Right atrium auricular region (tissue), 2 donors: Measurements from ENCODE around the gene KRTAP19-5. TPM values are rescaled to one million over a fixed set of nuclear protein-coding genes. Genes with fewer than 3 reads are reported as not detected.
A peak's percentile ranks its signal among the peaks of the same experiment; 100 is the strongest.

Source experiments
- DNase-seq: peaks from one replicate; pipeline ENCODE4 v3.0.0-alpha.2; 2019; ENCODE audit warnings: low spot score
- H3K27ac ChIP-seq, 2 donors: fragments of 200-600 bp; sonication (generic); 1 replicate in 1 of 2; 2 replicates in 1 of 2; pipeline ENCODE4 v1.5.1; 2016 to 2019
- H3K27me3 ChIP-seq, 2 donors: fragments of 200-600 bp; sonication (generic); one replicate each; pipeline versions ENCODE4 v1.5.1 to v1.6.0; 2017 to 2019
- H3K36me3 ChIP-seq: fragments of 200-600 bp; sonication (generic); one replicate; pipeline ENCODE4 v1.5.1; 2016
- H3K4me1 ChIP-seq, 2 donors: fragments of 200-600 bp; sonication (generic); one replicate each; pipeline versions ENCODE4 v1.5.1 to v1.6.0; 2017 to 2019
- H3K4me3 ChIP-seq, 2 donors: fragments of 200-600 bp; sonication (generic); 1 replicate in 1 of 2; 2 replicates in 1 of 2; pipeline ENCODE4 v1.5.1; 2017 to 2019; ENCODE audit warnings: mild to moderate bottlenecking in 1 of 2, moderate library complexity in 1 of 2
- H3K9me3 ChIP-seq, 2 donors: fragments of 200-600 bp; sonication (generic); one replicate each; pipeline ENCODE4 v1.5.1; 2019
- CTCF ChIP-seq, 2 donors: fragments of 200-600 bp; sonication (generic); IDR thresholded peaks; one replicate each; pipeline ENCODE4 v1.5.1; 2019; ENCODE audit warnings: antibody characterized with exemption in 2 of 2
- total RNA-seq, 2 donors: library from RNA; depleted of rRNA; stranded (reverse); fragments of >200 nt; gene quantifications; one replicate each; pipeline ENCODE4 v1.1.0, GENCODE V29; 2016

KRTAP19-5 gene
- total RNA-seq, 2 donors from 2014 or later: not detected

DNA sequence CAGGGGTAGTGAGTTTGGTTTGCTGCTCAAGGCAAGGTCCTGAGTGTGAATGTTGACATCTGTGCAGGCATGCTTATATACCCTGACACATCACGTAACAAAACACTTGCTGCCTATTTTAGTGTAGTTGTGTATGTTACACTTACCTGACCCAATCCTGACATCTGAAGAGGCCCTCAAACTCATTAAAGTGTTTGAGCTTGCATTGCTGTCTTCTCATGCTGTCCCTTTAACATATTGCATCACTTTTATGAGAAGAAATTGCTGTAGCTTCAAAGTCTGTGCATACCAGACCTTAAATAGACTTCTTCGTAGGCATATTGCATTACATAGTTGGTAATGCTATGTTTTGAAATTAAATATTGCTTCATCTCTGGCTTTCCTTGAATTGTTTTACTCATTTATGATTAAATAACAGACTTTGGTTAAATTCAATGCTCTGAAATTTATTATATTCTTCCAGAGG is 9.9 kb downstream of the KRTAP19-5 start, which contains the start of gene KRTAP19-3:
Gene KRTAP19-3, minus strand, starts transcription at position 51 of the 466 bp plus-strand sequence. CDS start 56 bp downstream, outside the sequence.
- H3K4me3 ChIP-seq: no peak within 1 kb of the TSS
- TF ChIP-seq CTCF (IDR thresholded peaks at IDR 0.05): no peak
- no peak for DNase-seq

GRCh38 chr21:30487336-30487735 is 14.6 kb downstream of the KRTAP19-5 start, which contains the start of gene KRTAP19-2:
KRTAP19-2 (minus strand) TSS chr21:30487436; CDS start chr21:30487348, 88 bp downstream.
- no peak for TF ChIP-seq CTCF (IDR thresholded peaks at IDR 0.05)
- no peaks in the 10 kb centered on the region for H3K36me3 ChIP-seq
- no peaks in the 10 kb centered on the region for H3K9me3 ChIP-seq
- DNase-seq: no peak
- H3K4me3 ChIP-seq: no peak within 1 kb of the TSS
- peaks cover 0 to 2% of the 10 kb centered on the region in 2 donors for H3K4me1 ChIP-seq
- H3K27me3 ChIP-seq: no peaks in the 10 kb centered on the region
- no peak within 1 kb of the TSS for H3K27ac ChIP-seq

More for the DNA sequence above, 9.9 kb downstream of the KRTAP19-5 start, which contains the start of gene KRTAP19-3:
- Histone ChIP-seq H3K9me3 (no peaks in the 10 kb centered on the region), H3K27me3 (no peaks in the 10 kb centered on the region), H3K36me3 (no peaks in the 10 kb centered on the region), H3K4me1 (no peaks in the 10 kb centered on the region), H3K27ac (no peak within 1 kb of the TSS)

DNA sequence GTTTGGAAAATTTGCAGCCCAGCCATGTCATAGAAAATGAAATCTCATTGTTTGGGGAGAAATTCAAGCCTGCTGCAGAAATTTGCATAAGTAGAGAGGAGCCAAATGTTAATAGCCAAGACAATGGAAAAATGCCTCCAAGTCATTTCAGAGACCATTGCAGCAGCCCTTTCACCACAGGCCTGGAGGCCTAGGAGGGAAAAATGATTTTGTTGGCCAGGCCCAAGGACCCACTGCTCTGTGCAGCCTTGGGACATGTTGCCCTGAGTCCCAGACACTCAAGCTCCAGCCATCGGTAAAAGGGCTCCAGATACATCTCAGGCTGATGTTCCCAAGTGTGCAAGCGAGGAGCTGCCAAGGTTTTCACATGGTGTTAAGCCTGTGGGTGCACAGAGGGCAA is 15.8 kb downstream of the KRTAP19-5 start:
- TF ChIP-seq CTCF (IDR thresholded peaks at IDR 0.05): no peak
- peaks cover 0 to 3% of the 10 kb centered on the region in 2 donors for H3K4me1 ChIP-seq
- no peak overlapping the region for H3K4me3 ChIP-seq
- H3K27me3 ChIP-seq: no peaks in the 10 kb centered on the region
- no peaks in the 10 kb centered on the region for H3K9me3 ChIP-seq
- H3K27ac ChIP-seq: no peak overlapping the region
- H3K36me3 ChIP-seq: no peaks in the 10 kb centered on the region
- no peak for DNase-seq

GRCh38 chr21:30482130-30482529 is 19.8 kb downstream of the KRTAP19-5 start:
- H3K4me3 ChIP-seq: no peak overlapping the region
- peaks cover 0 to 3% of the 10 kb centered on the region in 2 donors for H3K4me1 ChIP-seq
- no peak overlapping the region for H3K27ac ChIP-seq
- no peak for DNase-seq
- no peaks in the 10 kb centered on the region for H3K36me3 ChIP-seq
- H3K27me3 ChIP-seq: no peaks in the 10 kb centered on the region
- TF ChIP-seq CTCF (IDR thresholded peaks at IDR 0.05): no peak
- no peaks in the 10 kb centered on the region for H3K9me3 ChIP-seq

GRCh38 chr21:30480145-30480544 is 21.8 kb downstream of the KRTAP19-5 start, which contains the start of gene KRTAP19-1:
KRTAP19-1 (minus strand) TSS chr21:30480367; CDS start chr21:30480317, 50 bp downstream.
- DNase-seq: no peak
- peaks cover 0 to 3% of the 10 kb centered on the region in 2 donors for H3K4me1 ChIP-seq
- TF ChIP-seq CTCF (IDR thresholded peaks at IDR 0.05): no peak
- H3K36me3 ChIP-seq: no peaks in the 10 kb centered on the region
- H3K27me3 ChIP-seq: no peaks in the 10 kb centered on the region
- no peaks in the 10 kb centered on the region for H3K9me3 ChIP-seq
- no peak within 1 kb of the TSS for H3K4me3 ChIP-seq
- H3K27ac ChIP-seq: peak within 1 kb of the TSS in 1 of 2 donors; percentile 0

- Histone ChIP-seq H3K36me3 (no peaks in the 10 kb centered on the region), H3K9me3 (no peaks in the 10 kb centered on the region), H3K27me3 (no peaks in the 10 kb centered on the region), H3K4me1 (peaks cover 0 to 3% of the 10 kb centered on the region in 2 donors), H3K4me3 (no peak overlapping the region), H3K27ac (no peak overlapping the region)
- DNase-seq: no peak
- no peak for TF ChIP-seq CTCF (IDR thresholded peaks at IDR 0.05)
These were observed 22.7 kb downstream of the KRTAP19-5 start for GRCh38 chr21:30479259-30479658.
